Upper lobe of left lung (tissue), 6 donors: ENCODE measurements around the gene COX6A1. TPM values are rescaled to one million over a fixed set of nuclear protein-coding genes. Genes with fewer than 3 reads are reported as not detected.

Experiments
- ATAC-seq, 2 donors: fragments of 200-7000 bp; cut with Tn5 transposase; one replicate each; pipeline ENCODE4 v1.9.1; 2022; ENCODE audit warnings: mild to moderate bottlenecking in 2 of 2, moderate library complexity in 2 of 2; ENCODE audit not compliant: low FRiP score in 2 of 2
- DNase-seq, 2 donors: peaks; one replicate each; pipeline ENCODE4 v3.0.0-alpha.2; 2019 to 2020
- H3K27ac ChIP-seq, 4 donors: fragments of 200-600 bp; sonication (generic); one replicate each; pipeline ENCODE4 v1.5.1; 2016 to 2019
- H3K27me3 ChIP-seq, 4 donors: fragments of 200-600 bp; sonication (generic); one replicate each; pipeline ENCODE4 v1.5.1; 2017 to 2019
- H3K36me3 ChIP-seq, 4 donors: fragments of 200-600 bp; sonication (generic); one replicate each; pipeline ENCODE4 v1.5.1; 2016 to 2019
- H3K4me1 ChIP-seq, 4 donors: fragments of 200-600 bp; sonication (generic); one replicate each; pipeline ENCODE4 v1.5.1; 2018 to 2019
- H3K4me3 ChIP-seq, 4 donors: fragments of 200-600 bp; sonication (generic); one replicate each; pipeline ENCODE4 v1.5.1; 2017 to 2019; ENCODE audit warnings: mild to moderate bottlenecking in 2 of 4, moderate library complexity in 1 of 4
- H3K9me3 ChIP-seq, 4 donors: fragments of 200-600 bp; sonication (generic); one replicate each; pipeline ENCODE4 v1.5.1; 2018 to 2019
- CTCF ChIP-seq, 6 experiments: fragments of 450-650 bp in 4 of 6; fragments of 200-600 bp in 2 of 6; sonication (generic) in 2 of 6; IDR thresholded peaks; one replicate each; pipeline ENCODE4 v1.5.1; 2016 to 2019; ENCODE audit warnings: antibody characterized with exemption in 6 of 6
- EP300 ChIP-seq, 4 donors: sonication (generic); formaldehyde crosslinking; IDR thresholded peaks; one replicate each; pipeline ENCODE4 v1.5.1; 2017; ENCODE audit warnings: antibody characterized with exemption in 4 of 4, control low read depth in 2 of 4
- POLR2A ChIP-seq, 4 donors: fragments of 450-650 bp; IDR thresholded peaks; one replicate each; pipeline ENCODE4 v1.5.1; 2016 to 2017; ENCODE audit warnings: antibody characterized with exemption in 4 of 4, mild to moderate bottlenecking in 2 of 4
- POLR2AphosphoS5 ChIP-seq, 2 donors: sonication (generic); formaldehyde crosslinking; IDR thresholded peaks; one replicate each; pipeline ENCODE4 v1.5.1; 2017; ENCODE audit warnings: antibody characterized with exemption in 2 of 2
- WGBS, 2 donors: methylation state at CpG; one replicate each; pipeline ENCODE4 v1.1.5; 2017 to 2018; 5-methylcytosine and 5-hydroxymethylcytosine counted together
- total RNA-seq, 6 donors: library from RNA; depleted of rRNA in 4 of 6; stranded (reverse); fragments of >200 nt in 4 of 6; gene quantifications; one replicate each; pipeline versions ENCODE4 v1.1.0 to v1.2.1, GENCODE V29; 2016 to 2021
- donor health status: DM: no; HTN: no; CAD: no; lungs with moderate emphysema.
- donor health status: DM: no; HTN: yes; CAD: no; lungs with severe emphysema.

Gene COX6A1
- total RNA-seq, 6 donors from 2014 or later, result 131 to 733 (median 324) TPM

- WGBS, 2 donors, result 74 to 81% methylated on average over 7 of the region's 7 CpGs
- H3K27me3 ChIP-seq, result no peaks in the 10 kb centered on the region
- ATAC-seq, result no peak
- no peak for DNase-seq
- H3K9me3 ChIP-seq, result no peaks in the 10 kb centered on the region
- no peak overlapping the region for H3K4me3 ChIP-seq
- no peaks in the 10 kb centered on the region for H3K36me3 ChIP-seq
- TF ChIP-seq POLR2AphosphoS5 (IDR thresholded peaks at IDR 0.05), result no peak
- no peak for TF ChIP-seq POLR2A (IDR thresholded peaks at IDR 0.05)
- TF ChIP-seq EP300 (IDR thresholded peaks at IDR 0.05), result no peak
- no peak for TF ChIP-seq CTCF (IDR thresholded peaks at IDR 0.05)
- H3K27ac ChIP-seq, result no peak overlapping the region
- no peaks in the 10 kb centered on the region for H3K4me1 ChIP-seq
Measured at GRCh38 chr12:120416490-120417216, 21.3 kb upstream of the COX6A1 start.

- WGBS, 2 donors, result 90 to 95% methylated on average over 4 of the region's 4 CpGs
- Histone ChIP-seq H3K36me3 (no peaks in the 10 kb centered on the region), H3K4me3 (no peak overlapping the region), H3K4me1 (no peaks in the 10 kb centered on the region), H3K9me3 (no peaks in the 10 kb centered on the region), H3K27me3 (no peaks in the 10 kb centered on the region), H3K27ac (no peak overlapping the region)
- no peak for TF ChIP-seq POLR2AphosphoS5 (IDR thresholded peaks at IDR 0.05)
- no peak for TF ChIP-seq CTCF (IDR thresholded peaks at IDR 0.05)
- TF ChIP-seq EP300 (IDR thresholded peaks at IDR 0.05), result no peak
- no peak for TF ChIP-seq POLR2A (IDR thresholded peaks at IDR 0.05)
- DNase-seq (no peak), ATAC-seq (no peak)
Measured at GRCh38 chr12:120417917-120418580, 19.9 kb upstream of the COX6A1 start.

GRCh38 chr12:120421701-120422100, 16.2 kb upstream of the COX6A1 start:
- WGBS, 2 donors, result 91 to 92% methylated on average over 4 of the region's 4 CpGs
- no peak for TF ChIP-seq EP300 (IDR thresholded peaks at IDR 0.05)
- TF ChIP-seq CTCF (IDR thresholded peaks at IDR 0.05), result no peak
- no peak for TF ChIP-seq POLR2AphosphoS5 (IDR thresholded peaks at IDR 0.05)
- TF ChIP-seq POLR2A (IDR thresholded peaks at IDR 0.05), result no peak
- Histone ChIP-seq H3K9me3 (no peaks in the 10 kb centered on the region), H3K4me3 (no peak overlapping the region), H3K4me1 (no peaks in the 10 kb centered on the region), H3K27me3 (no peaks in the 10 kb centered on the region), H3K36me3 (no peaks in the 10 kb centered on the region), H3K27ac (no peak overlapping the region)
- DNase-seq, result no peak
- no peak for ATAC-seq

- TF ChIP-seq POLR2AphosphoS5 (IDR thresholded peaks at IDR 0.05) (no peak), EP300 (IDR thresholded peaks at IDR 0.05) (no peak), POLR2A (IDR thresholded peaks at IDR 0.05) (no peak), CTCF (IDR thresholded peaks at IDR 0.05) (no peak)
- 56 to 68% methylated on average over 7 of the region's 7 CpGs for WGBS, 2 donors
- no peaks in the 10 kb centered on the region for H3K27me3 ChIP-seq
- H3K27ac ChIP-seq, result no peak overlapping the region
- H3K4me1 ChIP-seq, result no peaks in the 10 kb centered on the region
- DNase-seq, result no peak
- no peaks in the 10 kb centered on the region for H3K9me3 ChIP-seq
- no peaks in the 10 kb centered on the region for H3K36me3 ChIP-seq
- H3K4me3 ChIP-seq, result no peak overlapping the region
- ATAC-seq, result no peak
Measured at GRCh38 chr12:120422892-120423456, 14.9 kb upstream of the COX6A1 start.
